ENCODE measurements around the gene POLR2E.
A peak's percentile ranks its signal among the peaks of the same experiment; 100 is the strongest.
"Not testable (repeated sequence)": the region's sequence is repeated elsewhere in the genome, so short reads cannot be mapped to it uniquely, and the experiment has no call there.

POLR2E gene
- 56.8 to 72.5 reads per million in 2 donors for total RNA-seq

GRCh38 chr19:1094978-1095701 lies at the start of gene POLR2E:
POLR2E (minus strand) TSS chr19:1095375; CDS start chr19:1095315, 60 bp downstream.
- DNase-seq: peak; percentile 97

DNA sequence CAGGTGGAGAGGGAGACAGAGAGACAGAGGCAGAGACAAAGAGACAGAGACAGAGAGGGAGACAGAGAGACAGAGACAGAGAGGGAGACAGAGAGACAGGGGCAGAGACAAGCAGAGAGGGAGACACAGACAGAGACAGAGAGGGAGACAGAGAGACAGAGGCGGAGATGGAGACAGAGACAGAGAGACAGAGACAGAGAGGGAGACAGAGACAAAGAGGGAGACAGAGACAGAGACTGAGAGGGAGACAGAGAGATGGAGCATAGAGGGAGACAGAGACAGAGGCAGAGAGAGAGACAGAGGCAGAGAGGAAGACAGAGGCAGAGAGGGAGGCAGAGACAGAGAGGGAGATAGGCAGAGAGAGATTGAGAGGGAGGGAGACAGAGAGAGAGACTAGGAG lies 49.6 kb upstream of the POLR2E start:
- DNase-seq: no peak

DNA sequence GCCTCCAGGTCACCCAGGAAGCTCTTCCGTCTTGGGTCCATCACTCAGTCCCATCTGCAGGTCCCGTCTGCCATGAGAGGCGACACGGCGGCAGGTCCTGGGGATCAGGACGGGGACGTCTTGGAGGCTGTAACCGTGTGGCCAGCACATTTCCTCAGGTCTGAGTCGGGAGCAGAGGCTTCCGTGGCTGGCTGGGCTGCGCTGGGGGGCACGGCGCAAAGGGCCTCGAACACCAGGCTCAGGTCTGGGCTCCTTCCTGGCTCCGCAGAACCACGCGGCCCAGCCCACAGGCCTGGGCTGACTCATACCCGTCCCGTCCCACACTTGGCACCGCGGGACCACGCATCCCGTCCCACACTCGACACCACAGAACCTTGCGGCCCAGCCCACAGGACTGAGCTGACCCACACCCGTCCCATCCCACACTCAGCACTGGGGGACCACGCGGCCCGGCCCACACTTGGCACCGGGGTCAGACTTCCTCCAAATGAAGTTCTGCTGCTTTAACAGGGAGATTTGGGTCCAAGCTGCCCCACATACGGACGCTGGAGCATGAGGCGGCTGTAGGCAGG lies 48.7 kb upstream of the POLR2E start:
- no peak for DNase-seq

GRCh38 chr19:1141944-1142343 lies 46.8 kb upstream of the POLR2E start:
- DNase-seq: no peak

GRCh38 chr19:1140272-1141027 lies 45.3 kb upstream of the POLR2E start:
- DNase-seq: no peak

GRCh38 chr19:1139126-1139525 lies 44.0 kb upstream of the POLR2E start:
- DNase-seq: no peak

DNA sequence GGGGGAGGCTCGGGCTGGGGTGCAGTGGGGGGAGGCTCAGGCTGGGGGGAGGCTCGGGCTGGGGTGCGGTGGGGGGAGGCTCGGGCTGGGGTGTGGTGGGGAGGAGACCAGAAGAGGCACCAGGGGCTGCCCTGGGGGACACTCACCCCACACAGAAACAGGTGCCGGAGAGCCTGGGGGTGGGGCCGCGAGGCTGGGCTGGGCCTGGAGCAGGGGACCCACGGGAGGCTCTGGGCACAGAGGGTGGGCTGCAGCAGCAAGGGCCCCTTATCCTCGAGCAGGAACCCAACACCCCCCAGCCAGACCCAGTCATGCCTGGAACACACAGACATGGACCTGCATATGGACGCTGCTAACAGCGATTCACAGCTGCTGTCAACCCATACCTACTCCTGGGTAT lies 42.9 kb upstream of the POLR2E start:
- DNase-seq: no peak

DNA sequence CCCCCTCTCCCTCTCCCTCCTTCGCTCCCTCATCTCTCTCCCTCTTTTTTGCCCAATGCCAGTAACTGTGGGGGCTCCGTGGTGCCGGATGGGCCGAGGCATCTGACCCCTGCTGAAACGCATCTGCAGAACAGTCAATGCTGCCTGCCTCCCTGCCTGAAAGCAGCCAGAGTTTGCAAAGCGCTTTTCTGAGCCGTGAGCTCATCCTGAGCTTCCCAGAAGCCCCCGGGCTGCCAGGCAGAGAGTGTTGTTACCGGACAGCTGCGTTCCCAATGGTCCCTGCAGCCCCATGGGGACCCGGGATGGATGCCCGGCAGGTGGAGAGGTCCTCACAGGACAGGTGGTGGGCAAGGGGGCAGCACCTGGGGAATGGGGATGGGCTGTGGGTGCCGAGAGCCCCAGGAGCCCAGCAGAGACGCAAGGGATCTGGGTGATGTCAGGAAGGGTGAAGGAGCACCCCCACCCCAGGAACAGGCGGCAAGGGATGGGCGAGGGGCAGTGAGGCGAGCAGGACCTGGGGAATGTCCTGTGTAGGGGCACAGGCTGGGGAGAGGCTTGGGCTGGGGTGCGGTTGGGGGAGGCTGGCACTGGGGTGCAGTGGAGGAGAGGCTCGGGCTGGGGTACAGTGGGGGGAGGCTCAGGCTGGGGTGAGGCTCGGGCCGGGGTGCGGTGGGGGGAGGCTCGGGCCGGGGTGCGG lies 41.6 kb upstream of the POLR2E start:
- no peak for DNase-seq

GRCh38 chr19:1136201-1136600 lies 41.0 kb upstream of the POLR2E start:
- no peak for DNase-seq

- DNase-seq: no peak
These were observed 40.3 kb upstream of the POLR2E start for GRCh38 chr19:1135454-1135853.

DNA sequence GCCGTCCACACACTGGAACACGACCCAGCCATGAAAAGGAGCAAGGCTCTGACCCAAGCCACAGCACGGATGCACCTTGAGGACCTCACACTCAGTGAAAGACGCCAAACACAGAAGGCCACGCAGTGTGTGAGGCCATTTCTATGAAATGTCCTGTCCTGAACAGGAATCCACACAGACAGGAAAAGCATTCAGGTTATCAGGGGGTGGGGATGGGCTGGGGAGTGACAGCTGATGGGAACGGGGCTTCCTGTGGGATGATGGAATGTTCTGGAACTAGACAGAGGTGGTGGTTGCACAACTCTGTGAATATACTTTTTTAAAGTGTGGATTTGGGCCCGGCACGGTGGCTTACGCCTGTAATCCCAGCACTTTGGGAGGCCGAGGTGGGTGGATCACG lies 39.3 kb upstream of the POLR2E start:
- DNase-seq: no peak

GRCh38 chr19:1133471-1133929 lies 38.3 kb upstream of the POLR2E start:
- peak; percentile 62 for DNase-seq

- DNase-seq: peak; percentile 58
These were observed 37.6 kb upstream of the POLR2E start for GRCh38 chr19:1132552-1133383.

- DNase-seq: peak; percentile 78
These were observed 36.8 kb upstream of the POLR2E start for GRCh38 chr19:1131718-1132551.

- no peak for DNase-seq
These were observed 35.9 kb upstream of the POLR2E start for GRCh38 chr19:1130771-1131717.

GRCh38 chr19:1129535-1129934 lies 34.4 kb upstream of the POLR2E start:
- DNase-seq: no peak

- not testable (repeated sequence) for DNase-seq
These were observed 33.9 kb upstream of the POLR2E start for GRCh38 chr19:1129084-1129483.

- no peak for DNase-seq
These were observed 32.9 kb upstream of the POLR2E start for GRCh38 chr19:1128106-1128505.

DNA sequence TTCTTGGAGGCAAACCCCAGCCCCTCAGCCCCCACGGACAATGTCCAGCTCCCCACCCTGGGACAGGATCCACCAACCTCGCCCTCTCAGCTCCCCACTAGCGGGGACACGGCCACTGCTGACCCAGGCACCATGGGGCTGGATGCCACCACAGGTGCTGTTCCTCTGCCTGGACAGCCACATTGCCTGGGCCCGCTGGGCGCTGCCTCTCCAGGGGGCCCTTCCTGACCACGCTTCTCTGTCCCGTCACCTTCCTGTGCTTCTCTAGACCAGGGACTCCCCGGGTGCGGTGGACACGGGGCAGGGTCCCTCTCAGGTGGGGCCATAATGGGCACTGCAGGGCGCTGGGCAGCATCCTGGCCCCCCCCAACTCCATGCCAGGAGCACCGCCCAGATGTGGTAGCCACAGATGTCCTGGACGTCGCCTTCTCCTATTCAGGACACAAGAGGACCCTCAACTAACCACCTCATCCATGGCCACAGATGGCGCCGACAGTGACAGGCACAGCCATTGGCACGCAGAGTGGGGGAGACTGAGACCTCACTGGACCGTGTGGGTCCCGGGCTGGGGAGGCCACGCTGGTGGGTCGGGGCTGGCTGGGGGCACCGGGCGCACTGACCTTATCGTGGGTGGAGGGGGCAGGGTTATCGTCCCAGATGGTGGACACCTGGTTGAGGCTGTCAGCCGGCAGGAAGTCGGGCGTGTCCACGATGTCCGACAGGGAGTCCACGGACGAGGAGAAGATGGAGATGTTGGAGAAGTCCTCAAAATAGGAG lies 32.0 kb upstream of the POLR2E start:
- no peak for DNase-seq

Measured in activated gamma-delta T cell (primary cell).